Measurements from ENCODE around the gene GDPD5. TPM values are rescaled to one million over a fixed set of nuclear protein-coding genes. Genes with fewer than 3 reads are reported as not detected.
"Not testable (repeated sequence)": the region's sequence is repeated elsewhere in the genome, so short reads cannot be mapped to it uniquely, and the experiment has no call there.

GDPD5 gene
- total RNA-seq, 1 donor from 2014 or later = 14.5 TPM

DNA sequence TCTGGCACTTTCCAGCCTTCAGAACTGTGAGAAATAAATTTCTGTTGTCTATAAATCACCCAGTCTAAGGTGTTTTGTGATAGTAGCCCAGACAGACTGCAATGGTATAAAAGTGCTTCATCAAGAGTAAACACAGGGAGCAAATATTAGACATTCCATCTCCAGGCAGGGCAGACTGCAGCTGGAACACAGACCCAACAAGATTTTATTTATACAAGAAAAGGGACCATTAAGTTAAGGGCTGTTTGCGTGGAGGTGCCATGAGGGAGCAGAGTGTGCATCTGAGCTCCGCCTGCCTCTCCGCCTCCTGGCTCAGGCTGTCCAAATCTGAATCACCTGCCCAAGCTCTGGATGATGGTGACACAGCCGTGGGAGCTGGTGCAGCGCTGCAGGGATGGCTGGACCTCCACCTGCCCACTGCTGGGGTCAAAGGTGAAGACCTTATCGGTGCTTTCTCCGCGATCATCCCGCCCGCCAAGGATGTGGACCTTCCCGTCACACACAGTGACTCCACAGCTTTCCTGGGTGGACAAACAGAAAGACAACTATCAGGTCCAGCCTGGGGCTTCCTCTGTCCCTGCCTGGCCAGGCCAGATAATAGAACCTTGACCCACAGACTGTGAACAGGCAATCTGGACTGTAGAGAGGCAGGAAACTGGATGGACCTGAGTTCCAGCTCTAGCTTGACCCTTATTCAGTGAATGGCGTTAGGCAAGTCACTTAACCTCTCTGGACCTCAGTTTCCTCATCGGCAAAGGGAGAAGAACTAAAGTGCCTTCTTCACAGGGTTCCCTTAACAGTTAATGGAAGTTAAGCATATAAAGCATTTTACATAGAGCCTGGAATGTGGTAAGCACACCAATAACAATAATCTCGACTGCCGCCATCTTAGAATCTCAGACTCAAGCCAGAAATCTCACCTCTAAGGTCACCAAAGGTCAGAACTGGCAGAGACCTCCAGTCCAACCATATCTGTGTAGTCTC is 103.2 kb downstream of the GDPD5 start:
- Mint-ChIP-seq H3K27me3 (peaks cover under 1% of the 10 kb centered on the region), H3K9me3 (no peaks in the 10 kb centered on the region), H3K4me3 (no peak overlapping the region), H3K36me3 (ENCODE audit: low read depth) (peaks cover 5% of the 10 kb centered on the region), H3K27ac (no peak overlapping the region), H3K4me1 (no peaks in the 10 kb centered on the region)
- intact Hi-C loops (cut with micrococcal nuclease) = no loop called here
- no peak for DNase-seq

DNA sequence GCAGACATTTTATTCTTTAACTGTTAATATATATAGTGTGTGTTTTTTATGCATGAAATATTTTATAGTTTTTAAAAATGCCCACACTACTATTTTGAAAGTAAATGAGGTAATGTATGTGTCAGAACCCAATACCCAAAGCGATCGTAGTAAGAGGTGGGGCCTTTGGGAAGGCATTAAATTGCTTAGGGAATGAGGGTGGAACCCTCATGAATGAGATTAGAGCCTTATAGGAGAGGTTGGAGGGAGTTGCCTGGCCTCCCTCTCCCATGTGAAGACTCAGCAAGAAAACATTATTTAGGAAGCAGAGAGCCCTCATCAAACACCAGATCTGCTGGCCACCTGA is 103.9 kb downstream of the GDPD5 start:
- DNase-seq = no peak
- Mint-ChIP-seq H3K4me1 (no peaks in the 10 kb centered on the region), H3K27me3 (no peaks in the 10 kb centered on the region), H3K36me3 (ENCODE audit: low read depth) (peaks cover 7% of the 10 kb centered on the region), H3K9me3 (no peaks in the 10 kb centered on the region), H3K27ac (no peak overlapping the region), H3K4me3 (no peak overlapping the region)
- intact Hi-C loops (cut with micrococcal nuclease) = no loop called here

DNA sequence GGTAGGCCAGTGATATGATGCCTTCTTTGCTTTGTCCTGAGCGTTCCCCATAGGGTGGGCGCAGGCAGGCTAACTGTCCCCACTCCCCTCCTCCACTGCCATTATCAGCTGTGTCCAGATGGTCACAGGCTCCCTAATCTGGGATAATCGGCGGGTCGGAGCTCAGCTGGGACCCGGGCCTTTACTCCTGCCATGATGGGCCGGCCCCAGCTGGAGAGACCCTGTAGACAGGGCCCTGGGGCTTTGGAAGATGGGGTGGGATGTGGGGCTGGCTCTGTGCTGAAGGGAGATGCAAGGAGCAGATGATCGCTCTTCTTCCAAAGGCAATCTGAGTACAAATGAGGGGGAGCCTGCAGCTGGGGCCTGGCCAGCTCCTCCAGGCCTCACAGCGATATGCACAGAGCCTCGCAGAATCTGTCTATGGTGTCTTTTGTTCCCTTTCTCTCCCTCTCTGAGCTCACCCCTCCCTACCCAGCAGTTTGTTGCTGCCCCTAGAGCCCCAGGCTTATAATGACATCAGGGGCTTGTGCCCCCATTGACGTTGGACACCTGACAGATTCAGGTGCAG is 104.6 kb downstream of the GDPD5 start:
- DNase-seq = no peak
- no peaks in the 10 kb centered on the region for H3K4me1 Mint-ChIP-seq
- intact Hi-C loops (cut with micrococcal nuclease) = no loop called here
- H3K27ac Mint-ChIP-seq = no peak overlapping the region
- H3K9me3 Mint-ChIP-seq = no peaks in the 10 kb centered on the region
- H3K27me3 Mint-ChIP-seq = no peaks in the 10 kb centered on the region
- H3K4me3 Mint-ChIP-seq = no peak overlapping the region
- H3K36me3 Mint-ChIP-seq (ENCODE audit: low read depth) = peaks cover 10% of the 10 kb centered on the region

DNA sequence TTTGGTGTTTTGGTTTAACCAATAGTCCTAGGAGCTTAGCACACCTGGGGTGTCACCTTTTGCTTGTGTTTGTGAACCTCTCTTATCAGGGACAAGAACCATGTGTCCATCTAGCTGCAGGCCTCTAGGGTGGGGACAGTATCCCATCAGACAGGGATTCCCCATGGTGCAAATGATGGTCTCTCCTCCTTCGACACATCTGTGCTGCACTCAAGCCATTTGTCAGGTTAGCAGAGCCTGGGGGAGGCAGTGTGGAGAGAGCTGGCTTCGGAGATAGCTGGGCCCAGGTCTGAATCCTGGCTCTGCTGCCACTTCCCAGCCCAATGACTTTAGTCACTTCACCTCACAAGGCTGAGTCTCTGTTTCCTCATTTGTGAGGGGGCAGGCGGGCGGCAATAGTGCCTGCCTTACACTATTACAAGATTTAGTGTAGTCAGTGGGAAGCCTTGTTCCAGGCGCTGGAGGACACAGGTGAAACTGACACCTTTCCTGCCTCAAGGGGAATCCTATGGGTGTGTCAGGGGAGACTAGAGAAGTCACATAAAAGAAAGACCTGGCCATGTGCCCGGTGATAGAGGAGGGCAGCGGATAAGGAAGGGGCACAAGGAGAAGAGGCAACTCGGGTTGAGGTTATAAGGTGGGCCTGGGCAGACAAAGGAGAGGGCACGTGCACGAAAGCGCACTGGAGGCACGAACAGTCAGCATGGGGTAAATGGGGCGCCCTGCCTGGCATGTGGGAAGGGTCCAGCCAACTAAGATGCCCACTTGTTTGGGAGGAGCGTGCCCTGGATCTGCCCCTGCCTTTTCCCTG is 105.3 kb downstream of the GDPD5 start:
- Mint-ChIP-seq H3K4me1 (no peaks in the 10 kb centered on the region), H3K27me3 (no peaks in the 10 kb centered on the region), H3K27ac (no peak overlapping the region), H3K9me3 (no peaks in the 10 kb centered on the region), H3K4me3 (no peak overlapping the region), H3K36me3 (ENCODE audit: low read depth) (peaks cover 14% of the 10 kb centered on the region)
- DNase-seq = no peak
- intact Hi-C loops (cut with micrococcal nuclease) = no loop called here

DNA sequence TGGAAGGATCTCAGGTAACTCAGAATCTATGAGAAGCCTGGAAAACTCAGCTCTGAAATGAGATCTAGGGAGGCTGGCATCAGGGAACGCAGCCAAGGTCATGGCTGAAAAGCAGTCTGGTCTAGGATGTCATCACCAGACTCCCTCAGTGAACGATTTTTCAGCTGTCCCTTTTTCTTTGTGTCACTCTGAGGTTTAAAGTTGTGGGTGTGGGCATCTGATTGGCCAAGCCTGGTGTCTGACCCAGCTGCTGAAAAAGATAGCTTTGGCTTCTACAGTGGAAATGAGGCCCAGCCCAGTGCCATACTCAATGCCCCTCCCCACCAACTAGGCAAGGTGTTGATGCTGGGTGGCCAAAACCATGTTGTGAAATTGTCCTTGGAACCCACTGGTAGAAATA is 111.9 kb downstream of the GDPD5 start:
- intact Hi-C loops (cut with micrococcal nuclease) = no loop called here
- H3K9me3 Mint-ChIP-seq = no peaks in the 10 kb centered on the region
- H3K4me3 Mint-ChIP-seq = no peak overlapping the region
- peaks cover 25% of the 10 kb centered on the region for H3K36me3 Mint-ChIP-seq (ENCODE audit: low read depth)
- no peaks in the 10 kb centered on the region for H3K4me1 Mint-ChIP-seq
- no peaks in the 10 kb centered on the region for H3K27me3 Mint-ChIP-seq
- H3K27ac Mint-ChIP-seq = no peak overlapping the region
- DNase-seq = no peak

DNA sequence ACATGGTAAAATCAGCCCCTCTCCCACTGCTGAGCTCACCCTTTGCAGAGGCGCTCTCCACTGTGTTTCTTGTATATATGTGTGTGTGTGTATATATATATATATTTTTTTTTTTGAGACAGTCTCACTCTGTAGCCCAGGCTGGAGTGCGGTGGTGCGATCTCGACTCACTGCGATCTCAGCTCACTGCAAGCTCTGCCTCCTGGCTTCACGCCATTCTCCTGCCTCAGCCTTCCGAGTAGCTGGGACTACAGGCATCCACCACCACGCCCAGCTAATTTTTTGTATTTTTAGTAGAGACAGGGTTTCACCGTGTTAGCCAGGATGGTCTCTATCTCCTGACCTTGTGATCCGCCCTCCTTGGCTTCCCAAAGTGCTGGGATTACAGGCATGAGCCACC is 112.6 kb downstream of the GDPD5 start:
- H3K4me3 Mint-ChIP-seq; H3K27me3 Mint-ChIP-seq; H3K4me1 Mint-ChIP-seq; DNase-seq; H3K27ac Mint-ChIP-seq; intact Hi-C loops (cut with micrococcal nuclease); H3K9me3 Mint-ChIP-seq: not testable (repeated sequence)
- H3K36me3 Mint-ChIP-seq (ENCODE audit: low read depth) = peaks cover 28% of the 10 kb centered on the region

DNA sequence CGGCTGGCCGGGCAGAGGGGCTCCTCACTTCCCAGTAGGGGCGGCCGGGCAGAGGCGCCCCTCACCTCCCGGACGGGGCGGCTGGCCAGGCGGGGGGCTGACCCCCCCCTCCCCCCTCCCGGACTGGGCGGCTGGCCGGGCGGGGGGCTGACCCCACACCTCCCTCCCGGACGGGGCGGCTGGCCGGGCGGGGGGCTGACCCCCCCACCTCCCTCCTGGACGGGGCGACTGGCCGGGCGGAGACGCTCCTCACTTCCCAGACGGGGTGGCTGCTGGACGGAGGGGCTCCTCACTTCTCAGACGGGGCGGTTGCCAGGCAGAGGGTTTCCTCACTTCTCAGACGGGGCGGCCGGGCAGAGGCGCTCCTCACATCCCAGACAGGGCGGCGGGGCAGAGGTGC is 115.8 kb downstream of the GDPD5 start:
- H3K4me3 Mint-ChIP-seq; DNase-seq; H3K9me3 Mint-ChIP-seq; intact Hi-C loops (cut with micrococcal nuclease); H3K27me3 Mint-ChIP-seq; H3K27ac Mint-ChIP-seq: not testable (repeated sequence)
- Mint-ChIP-seq H3K36me3 (ENCODE audit: low read depth) (peaks cover 41% of the 10 kb centered on the region), H3K4me1 (peaks cover 11% of the 10 kb centered on the region)

DNA sequence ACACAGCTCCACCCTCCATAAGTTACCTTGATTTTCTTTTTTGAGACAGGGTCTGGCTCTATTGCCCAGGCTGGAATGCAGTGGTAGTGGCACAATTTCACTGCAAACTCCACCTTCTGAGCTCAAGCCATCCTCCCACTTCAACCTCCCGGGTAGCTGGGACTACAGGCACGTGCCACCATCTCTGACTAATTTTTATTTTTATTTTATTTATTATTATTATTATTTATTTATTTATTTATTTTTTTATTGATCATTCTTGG is 116.9 kb downstream of the GDPD5 start:
- Mint-ChIP-seq H3K9me3 (no peaks in the 10 kb centered on the region), H3K27ac (no peak overlapping the region), H3K4me1 (peaks cover 18% of the 10 kb centered on the region), H3K36me3 (ENCODE audit: low read depth) (peaks cover 45% of the 10 kb centered on the region), H3K27me3 (no peaks in the 10 kb centered on the region), H3K4me3 (no peak overlapping the region)
- intact Hi-C loops (cut with micrococcal nuclease) = no loop called here
- DNase-seq = no peak

DNA sequence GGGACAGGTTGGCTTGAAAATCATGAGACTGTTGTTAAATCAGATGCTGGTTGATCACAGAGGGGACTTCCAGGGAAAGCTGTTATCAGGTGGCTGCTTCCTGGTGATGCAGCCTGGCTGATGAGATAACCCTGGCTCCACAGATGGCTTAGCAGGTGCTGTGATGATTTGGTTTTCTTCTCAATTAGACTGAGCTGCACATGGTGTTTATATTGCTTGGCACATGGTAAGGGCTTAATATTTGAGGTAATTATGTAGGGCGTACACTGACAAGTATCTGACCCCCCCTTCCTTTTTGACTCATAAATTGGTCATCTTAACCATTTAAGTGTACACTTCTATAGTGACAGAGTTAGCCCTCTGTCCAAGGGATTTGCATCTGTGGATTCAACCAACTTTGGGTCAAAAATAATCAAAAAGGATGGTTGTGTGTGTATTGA is 119.4 kb downstream of the GDPD5 start:
- no peak for DNase-seq
- Mint-ChIP-seq H3K36me3 (ENCODE audit: low read depth) (peaks cover 63% of the 10 kb centered on the region), H3K4me1 (peaks cover 41% of the 10 kb centered on the region), H3K27ac (peak overlapping the region; percentile 53), H3K27me3 (no peaks in the 10 kb centered on the region), H3K9me3 (no peaks in the 10 kb centered on the region), H3K4me3 (no peak overlapping the region)
- intact Hi-C loops (cut with micrococcal nuclease) = no loop called here

DNA sequence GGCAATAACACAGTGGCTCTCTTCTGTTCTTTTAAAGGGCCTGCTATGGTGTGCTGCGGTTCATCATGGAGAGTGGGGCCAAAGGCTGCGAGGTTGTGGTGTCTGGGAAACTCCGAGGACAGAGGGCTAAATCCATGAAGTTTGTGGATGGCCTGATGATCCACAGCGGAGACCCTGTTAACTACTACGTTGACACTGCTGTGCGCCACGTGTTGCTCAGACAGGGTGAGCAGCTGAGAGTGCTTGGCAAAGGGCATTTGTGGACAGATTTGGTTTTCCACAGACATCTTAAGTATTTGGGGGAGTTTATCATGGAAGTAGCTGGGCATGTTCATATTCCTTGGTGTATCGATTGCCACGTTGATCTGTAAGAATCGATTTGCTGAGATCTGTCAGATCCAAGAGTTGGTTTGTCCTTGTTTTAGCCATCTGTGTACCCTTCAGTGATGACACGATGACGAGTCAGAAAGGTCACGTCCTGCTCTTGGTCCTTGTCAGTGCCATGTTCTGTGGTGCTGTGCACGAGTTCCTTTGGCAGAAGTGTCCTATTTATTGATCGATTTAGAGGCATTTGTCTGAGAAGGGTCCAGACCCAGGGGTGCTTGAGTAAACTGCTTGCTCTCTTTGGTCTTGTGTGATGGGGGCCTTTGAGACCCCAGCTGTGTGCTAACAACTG is 121.6 kb downstream of the GDPD5 start:
- peaks cover 84% of the 10 kb centered on the region for H3K36me3 Mint-ChIP-seq (ENCODE audit: low read depth)
- intact Hi-C loops (cut with micrococcal nuclease) = no loop called here
- H3K4me1 Mint-ChIP-seq = peaks cover 48% of the 10 kb centered on the region
- H3K27me3 Mint-ChIP-seq = no peaks in the 10 kb centered on the region
- DNase-seq = no peak
- peak overlapping the region; percentile 98 for H3K4me3 Mint-ChIP-seq
- peak overlapping the region; percentile 48 for H3K27ac Mint-ChIP-seq
- no peaks in the 10 kb centered on the region for H3K9me3 Mint-ChIP-seq

DNA sequence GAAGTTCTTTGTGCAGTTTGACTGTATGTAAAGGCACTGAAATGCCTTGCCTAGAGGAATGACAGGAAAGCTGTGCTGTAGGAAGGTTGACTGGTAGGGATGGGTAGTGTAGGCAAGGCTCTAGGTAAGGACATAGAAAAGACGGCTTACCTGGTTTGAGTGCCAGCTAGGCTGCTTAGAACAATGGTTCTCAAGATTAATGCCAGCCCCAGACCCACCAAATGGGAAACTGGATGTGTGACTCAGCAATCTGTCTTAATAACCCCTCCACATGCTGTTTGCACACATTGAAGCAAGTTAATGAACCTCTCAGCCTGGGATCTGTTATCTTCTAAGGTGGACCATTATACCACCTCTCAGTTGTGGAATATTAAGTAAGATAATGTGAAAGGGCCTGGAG is 122.7 kb downstream of the GDPD5 start:
- peak overlapping the region; percentile 98 for H3K4me3 Mint-ChIP-seq
- DNase-seq = no peak
- intact Hi-C loops (cut with micrococcal nuclease) = no loop called here
- H3K27ac Mint-ChIP-seq = peak overlapping the region; percentile 99
- H3K9me3 Mint-ChIP-seq = no peaks in the 10 kb centered on the region
- H3K4me1 Mint-ChIP-seq = peaks cover 51% of the 10 kb centered on the region
- peaks cover 80% of the 10 kb centered on the region for H3K36me3 Mint-ChIP-seq (ENCODE audit: low read depth)
- no peaks in the 10 kb centered on the region for H3K27me3 Mint-ChIP-seq

DNA sequence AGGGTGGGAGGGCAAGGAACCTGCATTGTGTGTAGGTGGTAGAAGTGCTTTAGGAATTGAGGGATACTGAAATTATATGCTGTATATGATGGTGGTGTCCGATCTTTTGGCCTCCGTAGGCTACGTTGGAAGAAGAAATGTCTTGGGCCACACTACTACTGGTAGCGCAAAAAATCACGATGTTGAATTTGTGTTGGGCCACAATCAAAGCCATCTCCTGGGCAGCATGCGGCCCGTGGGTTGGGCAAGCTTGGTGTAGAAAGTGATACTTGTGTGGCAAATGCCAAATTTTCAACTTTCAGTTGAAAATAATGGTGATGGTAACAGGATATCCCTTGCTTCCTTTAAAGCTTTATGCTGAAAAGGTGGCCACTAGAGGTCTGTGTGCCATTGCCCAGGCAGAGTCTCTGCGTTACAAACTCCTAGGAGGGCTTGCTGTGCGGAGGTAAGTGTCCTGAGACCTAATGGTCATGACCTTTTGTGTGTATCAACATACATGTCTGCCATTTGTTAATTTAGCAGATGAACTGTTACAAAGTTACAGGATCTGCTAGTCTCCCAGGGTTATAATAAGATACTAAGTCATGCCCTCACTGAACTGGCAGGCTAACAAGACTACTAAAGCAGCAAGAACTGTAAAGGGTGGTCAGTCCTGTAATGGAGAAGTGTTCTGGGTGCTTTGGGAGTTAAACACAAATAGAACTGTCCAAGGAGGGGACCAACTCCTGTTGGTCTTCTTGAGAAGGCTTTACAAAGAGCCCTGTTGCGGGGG is 123.6 kb downstream of the GDPD5 start:
- no peak for DNase-seq
- H3K27ac Mint-ChIP-seq = peak overlapping the region; percentile 99
- H3K9me3 Mint-ChIP-seq = no peaks in the 10 kb centered on the region
- H3K4me1 Mint-ChIP-seq = peaks cover 47% of the 10 kb centered on the region
- peak overlapping the region; percentile 98 for H3K4me3 Mint-ChIP-seq
- no peaks in the 10 kb centered on the region for H3K27me3 Mint-ChIP-seq
- intact Hi-C loops (cut with micrococcal nuclease) = no loop called here
- peaks cover 75% of the 10 kb centered on the region for H3K36me3 Mint-ChIP-seq (ENCODE audit: low read depth)

DNA sequence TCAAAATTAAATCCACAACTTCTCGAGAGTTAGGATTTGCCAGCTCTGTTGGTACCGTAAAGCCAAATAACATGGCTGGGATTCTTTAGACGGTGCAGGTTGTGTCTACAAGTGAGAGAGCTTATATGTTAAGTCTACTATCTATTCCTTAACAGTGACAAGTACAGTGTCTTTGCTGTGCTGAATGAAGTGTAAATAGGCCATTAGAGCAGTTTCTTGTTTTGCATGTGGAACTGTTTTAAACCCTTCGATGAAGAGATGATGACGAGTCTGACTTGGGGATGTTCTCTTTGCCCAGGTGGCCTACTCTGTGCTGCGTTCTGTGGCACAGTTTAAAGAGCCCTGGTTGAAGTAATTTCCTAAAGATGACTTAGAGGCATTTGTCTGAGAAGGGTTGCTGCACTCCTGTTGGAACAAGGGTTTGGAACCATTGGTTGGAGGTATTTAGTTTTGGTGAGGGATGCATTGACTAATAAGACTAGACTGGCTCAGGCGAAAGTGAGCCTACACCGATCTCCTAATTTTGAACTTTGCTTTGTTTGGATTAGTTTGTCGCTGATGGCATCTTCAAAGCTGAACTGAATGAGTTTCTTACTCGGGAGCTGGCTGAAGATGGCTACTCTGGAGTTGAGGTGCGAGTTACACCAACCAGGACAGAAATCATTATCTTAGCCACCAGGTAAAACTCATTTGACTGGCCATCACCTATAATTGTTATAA is 125.4 kb downstream of the GDPD5 start:
- peaks cover 58% of the 10 kb centered on the region for H3K36me3 Mint-ChIP-seq (ENCODE audit: low read depth)

More for the DNA sequence above, 125.4 kb downstream of the GDPD5 start:
- DNase-seq = peak; percentile 72
- H3K27me3 Mint-ChIP-seq = peaks cover 7% of the 10 kb centered on the region
- H3K27ac Mint-ChIP-seq = peak overlapping the region; percentile 99
- peak overlapping the region; percentile 98 for H3K4me3 Mint-ChIP-seq
- H3K4me1 Mint-ChIP-seq = peaks cover 42% of the 10 kb centered on the region
- intact Hi-C loops (cut with micrococcal nuclease) = no loop called here
- H3K9me3 Mint-ChIP-seq = no peaks in the 10 kb centered on the region
